GM08714 (cell line): ENCODE data around the gene ZBTB5.
"Not testable (repeated sequence)": the region's sequence is repeated elsewhere in the genome, so short reads cannot be mapped to it uniquely, and the experiment has no call there.

ENCODE experiments used
- H3K4me3 ChIP-seq: fragments of 200-500 bp; sonication (Bioruptor generic); 2 replicates; pipeline ENCODE4 v1.5.1; 2014; ENCODE audit warnings: mild to moderate bottlenecking, low read length, inconsistent platforms
- ZNF274 ChIP-seq: IDR thresholded peaks from 2 replicates; pipeline ENCODE4 v1.6.1; 2012; ENCODE audit warnings: mild to moderate bottlenecking, low read depth, low read length

Gene ZBTB5, protein sequence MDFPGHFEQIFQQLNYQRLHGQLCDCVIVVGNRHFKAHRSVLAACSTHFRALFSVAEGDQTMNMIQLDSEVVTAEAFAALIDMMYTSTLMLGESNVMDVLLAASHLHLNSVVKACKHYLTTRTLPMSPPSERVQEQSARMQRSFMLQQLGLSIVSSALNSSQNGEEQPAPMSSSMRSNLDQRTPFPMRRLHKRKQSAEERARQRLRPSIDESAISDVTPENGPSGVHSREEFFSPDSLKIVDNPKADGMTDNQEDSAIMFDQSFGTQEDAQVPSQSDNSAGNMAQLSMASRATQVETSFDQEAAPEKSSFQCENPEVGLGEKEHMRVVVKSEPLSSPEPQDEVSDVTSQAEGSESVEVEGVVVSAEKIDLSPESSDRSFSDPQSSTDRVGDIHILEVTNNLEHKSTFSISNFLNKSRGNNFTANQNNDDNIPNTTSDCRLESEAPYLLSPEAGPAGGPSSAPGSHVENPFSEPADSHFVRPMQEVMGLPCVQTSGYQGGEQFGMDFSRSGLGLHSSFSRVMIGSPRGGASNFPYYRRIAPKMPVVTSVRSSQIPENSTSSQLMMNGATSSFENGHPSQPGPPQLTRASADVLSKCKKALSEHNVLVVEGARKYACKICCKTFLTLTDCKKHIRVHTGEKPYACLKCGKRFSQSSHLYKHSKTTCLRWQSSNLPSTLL

DNA sequence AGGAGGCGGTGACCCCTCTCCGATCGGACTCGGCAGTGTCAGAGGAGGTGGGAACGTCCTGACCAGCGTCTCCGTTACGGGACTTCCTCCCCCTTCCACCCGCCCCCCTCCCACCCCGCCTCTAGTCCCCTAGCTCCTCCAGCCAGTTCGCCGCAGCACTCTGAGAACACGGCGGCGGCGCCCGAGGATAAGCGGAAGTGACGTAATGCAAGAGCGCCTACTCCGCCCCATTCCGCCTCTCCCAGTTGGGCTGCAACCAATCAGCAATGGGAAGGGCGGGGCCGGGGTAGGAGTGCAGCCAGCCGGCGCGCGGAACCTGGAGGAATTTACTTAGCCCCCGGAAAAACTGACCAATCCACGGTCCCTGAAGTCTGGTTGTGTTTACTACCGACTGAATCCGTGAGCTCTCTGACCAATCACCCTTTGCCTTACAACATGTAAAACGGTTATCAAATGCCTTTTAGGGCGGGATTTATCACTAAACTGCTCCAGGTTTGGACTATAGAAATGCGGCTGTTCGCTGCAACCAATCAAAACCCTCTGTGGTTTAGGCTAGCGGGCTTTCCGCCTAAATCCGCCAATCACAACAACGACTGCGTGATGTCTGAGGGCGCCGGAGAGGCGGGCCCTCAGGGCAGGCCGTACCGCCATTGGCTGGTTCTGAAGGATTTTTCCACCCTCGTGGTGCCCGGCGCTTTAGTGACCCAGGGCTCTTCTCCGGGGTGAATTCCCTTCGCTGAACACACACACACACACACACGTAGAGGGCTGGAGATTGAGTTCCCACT lies at the start of gene ZBTB5:
TSS of gene ZBTB5 (minus strand) at position 202 of the 788 bp plus-strand sequence. CDS start 22,899 bp downstream, outside the sequence.
- no peak for TF ChIP-seq ZNF274

DNA sequence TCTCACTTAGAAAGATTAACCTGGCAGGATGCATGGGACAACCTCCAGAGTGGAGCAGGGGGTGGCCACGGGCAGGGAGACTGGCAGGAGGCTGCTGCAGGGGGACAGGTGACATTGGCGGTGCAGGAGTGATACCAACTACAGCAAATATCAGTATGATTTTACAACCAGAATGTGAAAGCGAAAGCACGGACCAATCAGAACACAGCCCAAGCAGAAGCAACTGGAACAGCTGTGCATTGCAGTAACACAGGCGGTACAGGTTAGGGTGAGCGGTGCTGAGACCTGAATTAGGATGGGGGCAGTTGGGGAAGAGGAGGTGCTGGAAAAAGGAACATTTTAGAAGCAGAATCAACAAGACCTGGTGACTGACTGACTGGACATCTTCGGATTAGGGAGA lies 49.7 kb upstream of the ZBTB5 start:
- no peak overlapping the region for H3K4me3 ChIP-seq
- no peak for TF ChIP-seq ZNF274

More for the DNA sequence above, at the start of gene ZBTB5:
- H3K4me3 ChIP-seq: peak within 1 kb of the TSS; percentile 84

DNA sequence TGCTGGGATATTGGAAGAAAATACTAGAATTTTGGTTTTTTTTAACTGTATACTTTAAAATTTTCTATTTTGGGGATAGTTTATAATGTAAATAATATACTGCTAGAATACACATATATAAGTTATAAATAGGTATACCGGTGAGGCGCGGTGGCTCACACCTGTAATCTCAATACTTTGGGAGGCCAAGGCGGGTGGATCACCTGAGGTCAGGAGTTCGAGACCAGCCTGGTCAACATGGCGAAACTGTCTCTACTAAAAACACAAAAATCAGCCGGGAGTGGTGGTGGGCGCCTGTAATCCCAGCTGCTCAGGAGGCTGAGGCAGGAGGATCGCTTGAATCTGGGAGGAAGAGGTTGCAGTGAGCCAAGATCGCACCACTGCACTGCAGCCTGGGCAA lies 49.2 kb upstream of the ZBTB5 start:
- not testable (repeated sequence) for H3K4me3 ChIP-seq

DNA sequence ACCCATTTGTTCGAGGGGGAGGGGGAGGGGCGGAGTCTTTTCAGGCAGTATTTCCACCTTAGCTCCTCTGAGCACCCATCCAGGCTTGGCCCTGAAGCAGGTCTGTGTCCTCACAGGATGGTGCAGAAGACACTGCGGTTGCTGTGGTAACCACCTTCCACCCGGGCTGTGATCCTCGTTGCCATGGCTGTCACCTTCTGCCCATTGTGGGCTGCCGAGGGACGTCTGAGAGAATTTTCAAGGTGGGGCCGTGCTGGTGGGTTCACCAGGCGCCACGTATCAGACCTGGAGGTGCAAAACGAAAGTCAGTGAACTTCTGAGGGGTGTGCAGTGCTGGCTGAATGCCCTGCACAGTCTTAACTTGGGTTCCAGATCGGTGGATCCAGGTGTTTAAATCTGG lies 47.2 kb upstream of the ZBTB5 start:
- no peak overlapping the region for H3K4me3 ChIP-seq
- TF ChIP-seq ZNF274: no peak

DNA sequence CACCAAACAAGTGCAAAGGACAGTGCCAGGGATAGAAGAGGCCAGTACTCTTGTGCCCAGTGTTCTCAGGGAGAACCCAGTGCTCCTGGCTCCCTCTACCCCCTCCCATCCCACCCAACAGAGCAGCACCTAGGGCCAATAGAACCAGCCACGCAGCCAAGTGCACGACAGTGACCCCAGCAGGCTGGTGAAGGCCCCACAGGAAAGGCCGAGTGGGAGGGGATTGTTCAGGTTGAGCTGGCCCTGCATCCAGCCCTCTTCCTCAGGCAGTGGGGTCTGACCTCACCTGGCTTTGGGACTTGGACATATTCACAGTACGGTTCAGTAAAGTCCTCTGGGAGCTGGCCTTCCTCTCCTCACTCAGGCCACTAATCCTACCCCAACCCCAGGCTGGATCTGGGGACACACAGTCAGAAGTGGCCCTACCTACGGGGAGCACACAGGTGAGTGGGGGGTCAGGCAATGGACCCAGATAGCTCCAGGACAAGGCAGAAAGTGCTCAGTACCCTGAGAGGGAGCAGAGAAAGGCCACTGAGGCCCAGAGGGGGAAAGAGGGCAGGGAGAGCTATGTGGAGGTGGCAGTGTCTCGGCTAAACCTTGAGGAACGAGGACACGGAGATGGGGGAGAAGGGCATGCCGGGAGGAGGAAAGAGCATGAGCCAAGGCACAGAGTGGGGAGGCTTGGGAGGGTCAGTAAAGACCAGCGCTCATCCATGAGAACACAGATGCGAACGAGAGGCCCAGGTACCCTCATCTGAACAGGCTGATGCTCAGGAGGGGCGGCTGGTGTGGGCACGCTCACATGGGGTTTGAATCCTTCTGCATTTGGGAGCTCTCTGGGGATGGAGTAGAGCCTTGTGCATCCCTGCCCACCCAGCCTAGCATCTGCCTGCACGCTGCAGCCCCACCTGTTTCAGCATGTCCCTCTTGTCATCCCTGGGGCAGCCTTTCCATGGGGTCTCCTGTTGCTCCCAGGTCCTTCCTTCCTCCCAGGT lies 46.1 kb upstream of the ZBTB5 start:
- no peak overlapping the region for H3K4me3 ChIP-seq
- no peak for TF ChIP-seq ZNF274

DNA sequence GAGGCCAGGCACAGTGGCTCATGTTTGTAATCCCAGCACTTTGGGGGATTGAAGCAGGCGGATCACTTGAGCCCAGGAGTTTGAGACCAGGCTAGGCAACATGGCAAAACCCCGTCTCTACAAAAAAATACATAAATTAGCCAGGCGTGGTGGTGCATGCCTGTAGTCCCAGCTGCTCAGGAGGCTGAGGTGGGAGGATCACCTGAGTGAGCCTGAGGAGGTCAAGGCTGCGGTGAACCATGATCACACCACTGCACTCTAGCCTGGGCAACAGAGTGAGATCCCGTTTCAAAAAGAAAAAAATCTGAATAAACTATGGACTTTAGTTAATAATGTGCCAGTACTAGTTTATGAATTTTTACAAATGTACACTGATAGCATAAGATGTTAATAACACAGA lies 44.8 kb upstream of the ZBTB5 start:
- not testable (repeated sequence) for H3K4me3 ChIP-seq

DNA sequence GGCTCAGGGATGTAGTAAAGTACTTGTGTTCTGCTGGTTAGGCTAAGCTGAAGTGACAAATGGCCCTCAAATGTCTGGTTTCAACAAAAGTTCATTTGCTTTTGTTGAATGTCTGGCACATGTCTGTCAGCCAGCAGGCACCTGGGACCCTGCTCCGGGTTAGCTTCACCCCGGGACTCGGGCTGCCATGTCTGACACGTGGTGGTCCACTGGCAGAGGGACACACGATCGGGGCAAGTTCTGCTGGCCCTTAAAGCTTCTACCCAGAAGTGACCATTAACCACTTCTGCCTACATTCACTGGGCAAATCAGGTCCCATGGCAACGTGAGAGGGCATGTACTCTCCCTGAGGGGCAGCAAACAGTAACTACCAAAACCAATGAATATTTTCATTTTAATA lies 44.3 kb upstream of the ZBTB5 start:
- no peak overlapping the region for H3K4me3 ChIP-seq
- TF ChIP-seq ZNF274: no peak

DNA sequence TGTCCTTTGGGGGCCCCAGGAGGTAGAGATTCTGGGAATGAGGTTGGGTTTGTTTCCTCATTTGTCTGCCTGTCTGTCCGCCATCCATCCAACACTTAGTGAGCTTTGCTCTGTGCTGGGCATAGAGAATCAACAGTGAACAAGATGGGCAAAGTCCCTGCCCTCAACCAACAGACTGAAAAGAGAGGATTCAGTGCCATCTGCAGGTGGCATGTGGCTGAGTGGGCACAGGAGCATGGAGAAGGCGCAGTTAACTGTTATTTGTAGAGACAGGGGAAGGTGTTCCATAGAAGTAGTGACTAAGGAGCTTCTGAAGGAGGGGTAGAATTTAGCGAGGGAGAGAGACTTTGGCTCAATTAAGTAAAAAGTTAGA lies 43.6 kb upstream of the ZBTB5 start:
- H3K4me3 ChIP-seq: no peak overlapping the region
- TF ChIP-seq ZNF274: no peak

DNA sequence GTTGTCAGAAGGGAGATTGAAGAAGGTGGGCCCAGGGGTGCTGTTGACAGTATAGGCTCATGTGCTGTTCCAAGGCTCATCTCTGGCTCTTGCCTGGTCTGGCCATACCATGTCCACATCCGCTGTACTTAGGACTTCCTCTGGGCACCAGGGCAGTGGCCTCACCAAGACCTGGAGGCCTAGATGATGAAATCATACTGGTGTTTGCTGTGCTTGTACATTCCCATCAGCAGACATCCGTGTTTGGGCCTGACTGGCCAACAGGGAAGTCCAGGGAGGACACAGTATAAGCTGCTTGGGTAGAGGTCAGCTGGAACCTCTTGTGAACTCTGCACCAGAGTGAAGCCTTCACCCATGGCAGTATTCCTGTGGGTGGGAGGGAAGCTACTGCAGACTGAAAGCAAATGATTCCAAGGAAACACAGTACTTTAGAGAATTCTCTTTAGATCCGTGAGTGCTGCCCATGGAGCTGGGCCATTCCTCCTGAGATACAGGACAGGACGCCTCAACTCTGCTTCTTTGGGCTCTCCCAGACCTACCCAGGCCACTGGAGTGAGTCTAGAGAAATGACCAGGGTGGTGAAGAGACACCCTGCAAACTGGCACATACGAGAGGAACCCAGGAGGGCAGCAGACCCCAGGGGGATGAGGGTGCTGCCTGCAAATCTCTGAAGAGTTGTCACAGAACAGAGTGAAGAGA lies 43.0 kb upstream of the ZBTB5 start:
- no peak for TF ChIP-seq ZNF274

DNA sequence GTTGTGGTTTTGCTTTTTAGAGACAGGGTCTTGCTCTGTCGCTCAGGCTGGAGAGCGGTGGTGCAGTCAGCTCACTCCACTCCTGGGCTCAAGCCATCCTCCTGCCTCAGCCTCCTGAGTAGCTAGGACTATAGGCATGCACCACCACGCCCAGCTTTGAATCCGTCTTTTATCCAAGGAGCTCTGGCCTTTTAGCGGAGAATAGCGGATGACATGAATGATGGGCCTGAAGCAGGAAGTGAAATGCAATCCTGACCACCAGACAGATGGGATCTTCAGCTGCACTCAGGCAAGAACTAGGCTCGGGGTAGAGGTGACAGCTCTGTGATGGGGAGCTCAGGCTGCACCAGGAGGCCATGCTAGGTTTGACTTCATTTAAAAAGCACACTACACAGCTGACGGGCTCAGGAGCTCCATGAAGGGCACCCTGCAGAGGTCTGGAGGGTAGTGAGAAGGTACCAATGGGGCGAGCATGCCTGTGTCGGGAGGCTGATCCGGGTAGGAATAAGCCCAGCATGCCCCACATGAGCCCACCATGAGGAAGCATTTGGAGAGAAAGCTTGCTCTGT lies 42.4 kb upstream of the ZBTB5 start:
- no peak overlapping the region for H3K4me3 ChIP-seq
- TF ChIP-seq ZNF274: no peak

More for the DNA sequence above, 43.0 kb upstream of the ZBTB5 start:
- no peak overlapping the region for H3K4me3 ChIP-seq

DNA sequence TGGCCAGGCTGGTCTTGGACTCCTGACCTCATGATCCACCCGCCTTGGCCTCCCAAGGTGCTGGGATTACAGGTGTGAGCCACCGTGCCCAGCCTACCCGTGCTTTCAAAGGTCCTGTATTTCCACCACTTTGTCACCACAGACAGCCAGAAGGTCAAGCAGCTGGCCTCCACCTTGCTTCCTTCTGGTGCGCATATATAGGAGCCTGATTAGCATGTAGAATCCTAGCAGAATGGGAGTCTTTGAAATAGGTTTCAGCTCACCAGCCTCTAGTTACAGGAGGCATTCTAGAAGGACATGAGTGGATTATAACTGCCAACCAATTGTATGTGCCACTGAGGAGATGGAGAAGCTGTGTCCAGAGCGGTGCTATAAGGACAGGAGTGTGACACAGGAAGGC lies 39.4 kb upstream of the ZBTB5 start:
- TF ChIP-seq ZNF274: no peak
- no peak overlapping the region for H3K4me3 ChIP-seq

DNA sequence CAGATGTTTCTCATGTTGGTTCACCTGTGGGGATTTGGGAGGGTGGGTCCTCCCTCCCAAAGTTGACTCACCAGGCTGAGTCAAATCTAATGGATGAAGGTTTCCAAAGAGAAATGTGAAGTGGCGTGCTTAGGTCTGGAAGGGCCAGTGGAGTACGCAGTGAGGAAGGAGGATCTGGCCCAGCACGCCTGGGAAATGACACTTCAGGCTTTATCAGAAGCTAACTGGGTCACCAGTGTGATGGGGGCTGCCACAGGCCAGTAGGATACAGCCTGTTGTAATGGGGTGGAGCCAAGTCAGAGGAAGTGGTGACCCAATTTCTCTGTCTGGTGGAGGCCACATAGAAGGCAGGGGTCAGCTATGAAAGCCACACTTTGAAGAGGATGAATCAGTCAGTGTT lies 38.5 kb upstream of the ZBTB5 start:
- no peak for TF ChIP-seq ZNF274
- no peak overlapping the region for H3K4me3 ChIP-seq
